HG03095 (cell line): ENCODE data around the gene INHBE.
"Not testable (repeated sequence)": the region's sequence is repeated elsewhere in the genome, so short reads cannot be mapped to it uniquely, and the experiment has no call there.

ENCODE experiments used
- ATAC-seq: cut with Tn5 transposase; IDR thresholded peaks from one replicate; pipeline ENCODE4 v1.9.1; 2021; ENCODE audit warnings: moderate library complexity; ENCODE audit not compliant: unreplicated experiment

Gene INHBE

DNA sequence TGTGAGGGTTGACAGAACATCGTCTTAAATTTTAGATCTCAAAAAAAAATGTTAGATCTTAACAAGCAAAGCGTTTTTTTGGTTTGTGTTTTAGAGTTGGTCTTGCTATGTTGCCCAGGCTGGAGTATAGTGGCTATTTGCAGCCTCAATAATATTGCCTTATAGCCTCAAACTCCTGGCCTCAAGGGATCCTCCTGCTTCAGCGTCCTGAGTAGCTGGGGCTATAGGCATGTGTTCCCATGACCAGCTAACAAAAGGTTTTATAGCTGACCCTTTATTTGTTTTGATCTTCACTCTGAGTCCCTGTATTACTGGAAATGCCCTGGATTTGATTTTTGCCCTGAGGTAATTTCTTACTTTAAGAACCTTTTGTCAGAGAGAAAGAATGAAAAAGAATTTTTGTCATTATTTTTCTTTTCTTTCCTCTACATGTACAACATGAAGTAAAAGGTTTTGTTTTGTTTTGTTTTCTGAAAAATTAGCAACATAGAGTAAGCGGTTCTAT lies 15.3 kb upstream of the INHBE start:
- no peak for ATAC-seq

DNA sequence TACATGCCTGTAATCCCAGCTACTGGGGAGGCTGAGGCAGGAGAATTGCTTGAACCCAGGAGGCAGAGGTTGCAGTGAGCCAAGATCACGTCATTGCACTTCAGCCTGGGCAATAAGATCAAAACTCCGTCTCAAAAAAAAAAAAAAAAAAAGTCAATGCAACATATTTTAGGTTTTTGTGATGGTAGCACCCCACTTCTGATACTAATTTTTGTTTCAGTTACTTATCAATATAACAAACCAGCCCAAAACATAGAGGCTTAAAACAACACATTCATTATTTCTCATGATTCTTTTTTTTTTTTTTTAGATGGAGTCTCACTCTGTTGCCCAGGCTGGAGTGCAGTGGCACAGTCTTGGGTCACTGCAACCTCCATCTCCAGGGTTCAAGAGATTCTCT lies 13.7 kb upstream of the INHBE start:
- not testable (repeated sequence) for ATAC-seq

DNA sequence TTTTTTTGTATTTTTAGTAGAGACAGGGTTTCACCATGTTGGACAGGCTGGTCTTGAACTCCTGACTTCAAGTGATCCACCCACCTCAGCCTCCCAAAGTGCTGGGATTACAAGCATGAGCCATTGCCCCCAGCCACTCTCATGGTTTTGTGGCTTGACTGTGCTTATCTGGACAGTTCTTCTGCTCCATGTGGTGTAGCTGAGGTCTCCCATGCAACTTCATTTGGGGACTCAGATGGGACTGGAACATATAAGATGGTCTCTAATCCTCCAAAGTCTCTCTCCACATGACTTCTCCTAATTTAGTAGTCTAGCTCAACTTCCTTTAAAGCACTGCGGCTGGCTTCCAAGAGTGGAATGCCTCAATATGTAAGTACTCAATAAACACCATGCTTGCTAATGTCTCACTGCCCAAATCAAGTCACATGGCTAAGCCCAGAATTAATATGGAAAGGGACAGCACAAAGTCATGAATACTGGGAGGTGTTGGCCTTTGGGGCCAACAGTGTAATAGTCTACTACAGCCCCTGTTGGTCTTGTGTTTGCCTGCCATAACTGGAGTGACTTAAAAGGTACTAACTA lies 13.2 kb upstream of the INHBE start:
- no peak for ATAC-seq

DNA sequence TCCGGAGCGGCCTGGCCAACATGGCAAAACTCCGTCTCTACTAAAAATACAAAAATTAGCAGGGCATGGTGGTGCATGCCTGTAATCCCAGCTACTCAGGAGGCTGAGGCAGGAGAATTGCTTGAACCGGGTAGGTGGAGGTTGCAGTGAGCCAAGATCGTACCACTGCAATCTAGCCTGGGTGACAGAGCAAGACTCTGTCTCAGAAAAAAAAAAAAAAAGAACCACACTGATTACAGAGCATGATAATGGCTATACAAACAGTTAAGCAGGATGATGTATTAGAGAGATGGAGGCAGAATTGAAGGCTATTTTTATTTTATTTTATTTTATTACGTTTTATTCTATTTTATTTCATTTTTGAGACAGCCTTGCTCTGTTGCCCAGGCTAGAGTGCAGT lies 10.8 kb upstream of the INHBE start:
- ATAC-seq = not testable (repeated sequence)

DNA sequence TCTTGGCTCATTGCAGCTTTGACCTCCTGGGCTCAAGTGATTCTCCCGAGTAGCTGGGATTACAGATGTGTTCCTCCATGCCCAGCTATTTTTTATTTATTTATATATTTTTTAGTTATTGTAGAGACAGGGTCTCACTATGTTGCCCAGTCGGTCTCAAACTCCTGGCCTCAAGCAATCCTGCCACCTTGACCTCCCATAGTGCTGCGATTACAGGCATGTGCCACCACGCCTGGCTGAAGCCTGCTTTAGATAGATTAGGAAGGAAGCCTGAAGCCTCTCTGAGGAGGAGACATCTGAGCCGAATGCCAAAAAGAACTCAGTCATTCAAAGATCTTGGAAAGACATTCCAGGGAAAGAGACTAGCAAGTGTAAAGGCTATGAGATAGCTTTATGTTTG lies 10.4 kb upstream of the INHBE start:
- ATAC-seq = no peak

DNA sequence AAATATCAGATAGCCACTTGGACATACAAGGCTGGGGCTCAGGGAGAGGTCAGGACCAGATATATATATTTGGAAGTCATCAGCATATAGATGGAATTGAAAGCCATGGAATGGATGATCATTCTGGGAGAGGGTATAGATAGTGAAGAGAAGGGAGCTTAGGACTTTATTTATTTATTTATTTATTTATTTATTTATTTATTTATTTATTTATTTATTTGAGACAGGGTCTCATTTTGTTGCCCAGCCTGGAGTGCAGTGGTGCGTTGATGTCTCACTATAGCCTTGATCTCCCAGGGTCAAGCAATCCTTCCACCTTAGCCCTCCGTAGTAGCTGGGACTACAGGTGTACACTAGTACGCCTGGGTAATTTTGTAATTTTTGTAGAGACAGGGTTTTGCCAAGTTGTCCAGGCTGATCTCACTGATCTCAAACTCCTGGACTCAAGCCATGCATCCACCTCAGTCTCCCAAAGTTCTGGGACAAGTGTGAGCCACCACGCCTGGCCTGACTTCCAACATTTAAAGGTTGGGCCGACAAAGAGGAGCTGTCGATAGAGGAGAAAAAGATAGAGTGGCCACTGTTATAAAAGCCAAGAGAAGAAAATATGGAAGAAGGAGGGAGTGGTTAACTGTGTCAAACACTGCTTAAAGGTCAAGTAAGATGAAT lies 8.7 kb upstream of the INHBE start:
- no peak for ATAC-seq

DNA sequence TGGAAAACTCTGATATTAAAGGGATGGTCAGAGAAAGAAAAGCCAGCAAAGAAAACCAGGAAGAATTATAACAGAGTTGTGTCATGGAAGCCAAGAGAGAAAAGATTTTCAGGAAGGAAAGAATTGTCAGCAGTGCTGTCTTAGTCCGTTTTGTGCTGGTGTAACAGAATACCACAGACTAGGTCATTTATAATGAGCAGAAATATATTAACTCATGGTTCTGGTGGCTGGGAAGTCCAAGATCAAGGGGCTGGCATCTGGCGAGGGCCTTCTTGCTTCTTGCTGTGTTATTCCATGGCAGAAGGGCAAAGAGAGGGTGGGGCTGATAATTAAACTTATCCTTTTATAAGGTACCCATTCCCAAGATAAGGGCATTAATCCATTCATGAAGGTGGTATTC lies 6.4 kb upstream of the INHBE start:
- ATAC-seq = no peak

DNA sequence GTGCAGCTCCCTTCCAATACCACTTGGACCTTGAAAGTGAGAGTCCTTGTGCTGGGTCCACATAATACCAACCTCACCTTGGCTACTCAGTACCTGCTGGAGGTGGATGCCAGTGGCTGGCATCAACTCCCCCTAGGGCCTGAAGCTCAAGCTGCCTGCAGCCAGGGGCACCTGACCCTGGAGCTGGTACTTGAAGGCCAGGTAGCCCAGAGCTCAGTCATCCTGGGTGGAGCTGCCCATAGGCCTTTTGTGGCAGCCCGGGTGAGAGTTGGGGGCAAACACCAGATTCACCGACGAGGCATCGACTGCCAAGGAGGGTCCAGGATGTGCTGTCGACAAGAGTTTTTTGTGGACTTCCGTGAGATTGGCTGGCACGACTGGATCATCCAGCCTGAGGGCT lies 5.7 kb upstream of the INHBE start:
- no peak for ATAC-seq

DNA sequence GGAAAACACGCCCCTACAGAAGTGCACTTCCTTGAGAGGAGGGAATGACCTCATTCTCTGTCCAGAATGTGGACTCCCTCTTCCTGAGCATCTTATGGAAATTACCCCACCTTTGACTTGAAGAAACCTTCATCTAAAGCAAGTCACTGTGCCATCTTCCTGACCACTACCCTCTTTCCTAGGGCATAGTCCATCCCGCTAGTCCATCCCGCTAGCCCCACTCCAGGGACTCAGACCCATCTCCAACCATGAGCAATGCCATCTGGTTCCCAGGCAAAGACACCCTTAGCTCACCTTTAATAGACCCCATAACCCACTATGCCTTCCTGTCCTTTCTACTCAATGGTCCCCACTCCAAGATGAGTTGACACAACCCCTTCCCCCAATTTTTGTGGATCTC lies 5.0 kb upstream of the INHBE start:
- no peak for ATAC-seq

DNA sequence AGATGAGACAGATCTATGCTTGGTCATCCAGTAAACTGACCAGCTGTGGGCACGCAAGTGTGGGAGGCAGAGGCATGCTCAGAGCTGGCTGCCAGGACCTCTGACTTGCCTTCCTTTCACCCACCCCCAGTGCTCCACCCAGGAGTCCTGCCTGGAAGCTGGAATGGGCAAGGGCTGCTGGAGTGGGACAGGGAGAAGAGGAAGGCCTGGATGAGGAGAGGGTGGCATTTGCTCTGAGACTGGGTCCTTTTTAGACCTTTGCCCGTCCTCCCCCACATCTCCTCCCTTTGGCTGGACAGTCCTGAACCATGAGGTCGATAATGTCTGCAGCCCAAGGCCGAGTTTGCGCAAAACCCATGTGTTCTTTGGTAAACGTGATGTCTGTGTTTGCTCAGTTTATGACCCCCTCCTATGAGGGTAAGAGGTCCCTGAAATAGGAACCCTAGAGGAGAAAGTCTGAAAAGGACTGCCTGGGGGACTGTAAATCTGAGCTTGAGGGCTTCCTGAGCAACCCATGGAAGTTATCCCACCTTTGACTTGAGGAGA lies 3.8 kb upstream of the INHBE start:
- no peak for ATAC-seq

DNA sequence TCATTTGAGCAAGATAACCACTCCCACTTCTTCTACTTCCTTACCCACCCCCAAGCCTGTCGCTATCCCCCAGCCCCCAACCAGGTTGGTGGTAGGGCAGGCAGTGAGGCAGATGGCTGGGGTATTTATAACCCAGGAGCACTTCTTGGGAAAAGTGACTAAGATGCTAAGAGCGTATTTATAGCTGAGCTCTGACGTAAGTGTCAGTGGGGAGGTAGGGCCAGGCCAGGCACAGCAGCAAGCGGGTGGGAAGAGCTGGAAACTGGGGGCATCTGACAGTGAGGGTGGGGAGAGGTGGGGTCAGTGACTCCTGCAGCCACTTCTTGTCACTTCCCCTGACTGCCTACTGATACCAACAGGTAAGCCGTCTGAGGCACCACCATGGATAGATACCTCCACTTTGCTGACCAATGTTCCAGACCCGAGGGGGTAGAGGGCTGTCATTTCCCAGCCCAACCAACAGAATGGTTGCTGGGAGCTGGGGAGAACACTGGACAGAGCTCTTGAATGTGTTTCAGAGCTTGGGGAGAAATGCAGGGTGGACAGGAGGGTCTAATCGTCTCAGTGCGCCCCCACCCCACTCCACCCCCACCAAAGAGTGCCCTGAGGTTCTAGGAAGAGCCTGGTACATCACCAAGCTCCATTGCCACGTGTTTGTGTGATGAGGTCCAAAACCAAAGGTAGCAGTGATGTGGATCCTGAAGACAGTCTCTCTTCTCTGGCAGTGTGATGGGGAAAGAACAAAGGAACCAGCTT lies 2.7 kb upstream of the INHBE start:
- no peak for ATAC-seq

DNA sequence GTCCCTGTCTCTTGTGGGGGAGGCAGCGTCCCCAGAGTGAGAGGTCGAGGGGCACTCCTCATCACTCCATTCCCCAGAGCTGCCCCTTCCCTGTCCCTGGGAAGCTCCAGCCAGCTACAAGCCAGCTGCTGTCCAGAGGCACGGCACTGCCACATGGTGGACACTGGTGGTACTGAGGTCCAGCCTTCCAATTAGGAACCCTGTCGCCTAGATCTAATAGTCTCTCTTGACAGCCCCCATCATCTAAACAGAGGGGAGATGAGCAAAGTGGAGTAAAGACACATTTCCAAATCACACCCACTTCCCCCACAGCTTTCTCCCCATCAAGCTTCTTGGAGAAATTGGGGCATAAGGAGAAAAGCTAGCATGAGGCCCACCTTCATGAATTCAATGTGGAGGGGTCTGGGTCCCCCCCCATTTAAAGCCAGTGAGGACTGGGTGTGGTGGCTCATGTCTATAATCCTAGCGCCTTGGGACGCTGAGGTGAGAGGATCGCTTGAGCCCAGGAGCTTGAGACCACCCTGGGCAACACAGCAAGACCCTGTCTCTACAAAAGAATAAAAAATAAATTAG lies 2.1 kb upstream of the INHBE start:
- ATAC-seq = no peak

DNA sequence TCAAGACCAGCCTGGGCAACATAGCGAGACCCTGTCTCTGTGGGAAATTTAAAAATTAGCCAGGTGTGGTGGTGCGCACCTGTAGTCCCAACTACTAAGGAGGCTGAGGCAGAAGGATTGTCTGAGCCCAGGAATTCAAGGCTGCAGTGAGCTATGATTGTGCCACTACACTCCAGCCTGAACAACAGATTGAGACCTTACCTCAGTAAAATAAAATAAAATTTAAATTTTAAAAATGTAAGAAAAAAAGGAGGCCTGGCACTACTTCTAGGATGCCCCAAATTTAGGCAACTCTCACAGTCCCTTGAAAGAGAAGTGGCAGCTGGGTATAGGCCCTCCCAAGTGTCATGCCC lies 918 bp upstream of the INHBE start:
- ATAC-seq = no peak

DNA sequence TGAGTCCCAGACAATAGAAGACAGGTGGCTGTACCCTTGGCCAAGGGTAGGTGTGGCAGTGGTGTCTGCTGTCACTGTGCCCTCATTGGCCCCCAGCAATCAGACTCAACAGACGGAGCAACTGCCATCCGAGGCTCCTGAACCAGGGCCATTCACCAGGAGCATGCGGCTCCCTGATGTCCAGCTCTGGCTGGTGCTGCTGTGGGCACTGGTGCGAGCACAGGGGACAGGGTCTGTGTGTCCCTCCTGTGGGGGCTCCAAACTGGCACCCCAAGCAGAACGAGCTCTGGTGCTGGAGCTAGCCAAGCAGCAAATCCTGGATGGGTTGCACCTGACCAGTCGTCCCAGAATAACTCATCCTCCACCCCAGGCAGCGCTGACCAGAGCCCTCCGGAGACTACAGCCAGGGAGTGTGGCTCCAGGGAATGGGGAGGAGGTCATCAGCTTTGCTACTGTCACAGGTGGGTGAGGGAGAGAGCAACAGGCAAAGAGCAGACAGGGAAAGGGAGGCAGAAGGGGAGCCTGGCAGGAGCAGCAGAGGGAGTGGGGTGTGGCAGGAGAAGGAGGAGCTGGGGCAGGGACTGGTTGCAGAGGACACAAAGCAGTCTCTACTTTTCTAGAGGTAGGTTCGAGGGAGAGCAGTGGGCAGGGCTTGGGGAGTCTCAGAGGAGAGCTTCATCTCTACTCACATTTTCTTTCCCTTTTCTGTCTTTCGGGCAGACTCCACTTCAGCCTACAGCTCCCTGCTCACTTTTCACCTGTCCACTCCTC lies 452 bp downstream of the INHBE start:
- ATAC-seq = no peak

DNA sequence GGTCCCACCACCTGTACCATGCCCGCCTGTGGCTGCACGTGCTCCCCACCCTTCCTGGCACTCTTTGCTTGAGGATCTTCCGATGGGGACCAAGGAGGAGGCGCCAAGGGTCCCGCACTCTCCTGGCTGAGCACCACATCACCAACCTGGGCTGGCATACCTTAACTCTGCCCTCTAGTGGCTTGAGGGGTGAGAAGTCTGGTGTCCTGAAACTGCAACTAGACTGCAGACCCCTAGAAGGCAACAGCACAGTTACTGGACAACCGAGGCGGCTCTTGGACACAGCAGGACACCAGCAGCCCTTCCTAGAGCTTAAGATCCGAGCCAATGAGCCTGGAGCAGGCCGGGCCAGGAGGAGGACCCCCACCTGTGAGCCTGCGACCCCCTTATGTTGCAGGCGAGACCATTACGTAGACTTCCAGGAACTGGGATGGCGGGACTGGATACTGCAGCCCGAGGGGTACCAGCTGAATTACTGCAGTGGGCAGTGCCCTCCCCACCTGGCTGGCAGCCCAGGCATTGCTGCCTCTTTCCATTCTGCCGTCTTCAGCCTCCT lies 1.1 kb downstream of the INHBE start:
- ATAC-seq = no peak

DNA sequence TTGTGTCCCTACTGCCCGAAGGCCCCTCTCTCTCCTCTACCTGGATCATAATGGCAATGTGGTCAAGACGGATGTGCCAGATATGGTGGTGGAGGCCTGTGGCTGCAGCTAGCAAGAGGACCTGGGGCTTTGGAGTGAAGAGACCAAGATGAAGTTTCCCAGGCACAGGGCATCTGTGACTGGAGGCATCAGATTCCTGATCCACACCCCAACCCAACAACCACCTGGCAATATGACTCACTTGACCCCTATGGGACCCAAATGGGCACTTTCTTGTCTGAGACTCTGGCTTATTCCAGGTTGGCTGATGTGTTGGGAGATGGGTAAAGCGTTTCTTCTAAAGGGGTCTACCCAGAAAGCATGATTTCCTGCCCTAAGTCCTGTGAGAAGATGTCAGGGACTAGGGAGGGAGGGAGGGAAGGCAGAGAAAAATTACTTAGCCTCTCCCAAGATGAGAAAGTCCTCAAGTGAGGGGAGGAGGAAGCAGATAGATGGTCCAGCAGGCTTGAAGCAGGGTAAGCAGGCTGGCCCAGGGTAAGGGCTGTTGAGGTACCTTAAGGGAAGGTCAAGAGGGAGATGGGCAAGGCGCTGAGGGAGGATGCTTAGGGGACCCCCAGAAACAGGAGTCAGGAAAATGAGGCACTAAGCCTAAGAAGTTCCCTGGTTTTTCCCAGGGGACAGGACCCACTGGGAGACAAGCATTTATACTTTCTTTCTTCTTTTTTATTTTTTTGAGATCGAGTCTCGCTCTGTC lies 1.8 kb downstream of the INHBE start:
- no peak for ATAC-seq

DNA sequence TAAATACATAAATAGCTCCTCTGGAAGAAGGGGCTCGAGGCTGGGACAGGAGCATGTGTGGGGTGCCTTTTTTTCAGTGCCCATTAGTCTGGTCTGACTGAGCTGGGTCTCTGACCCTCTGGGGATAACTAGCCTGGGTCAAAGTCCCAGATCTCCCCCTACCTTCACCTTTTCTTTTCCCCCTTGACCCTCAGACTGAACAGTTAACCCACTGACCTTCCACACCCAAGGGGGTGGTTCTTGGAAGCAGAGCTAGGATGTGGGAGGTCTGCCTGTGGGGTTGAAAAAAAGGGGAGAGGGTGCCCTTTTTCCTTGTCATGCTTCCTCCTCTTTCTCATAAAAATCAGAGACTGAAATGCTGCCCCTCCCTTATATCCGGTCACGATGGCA lies 3.6 kb downstream of the INHBE start:
- no peak for ATAC-seq

DNA sequence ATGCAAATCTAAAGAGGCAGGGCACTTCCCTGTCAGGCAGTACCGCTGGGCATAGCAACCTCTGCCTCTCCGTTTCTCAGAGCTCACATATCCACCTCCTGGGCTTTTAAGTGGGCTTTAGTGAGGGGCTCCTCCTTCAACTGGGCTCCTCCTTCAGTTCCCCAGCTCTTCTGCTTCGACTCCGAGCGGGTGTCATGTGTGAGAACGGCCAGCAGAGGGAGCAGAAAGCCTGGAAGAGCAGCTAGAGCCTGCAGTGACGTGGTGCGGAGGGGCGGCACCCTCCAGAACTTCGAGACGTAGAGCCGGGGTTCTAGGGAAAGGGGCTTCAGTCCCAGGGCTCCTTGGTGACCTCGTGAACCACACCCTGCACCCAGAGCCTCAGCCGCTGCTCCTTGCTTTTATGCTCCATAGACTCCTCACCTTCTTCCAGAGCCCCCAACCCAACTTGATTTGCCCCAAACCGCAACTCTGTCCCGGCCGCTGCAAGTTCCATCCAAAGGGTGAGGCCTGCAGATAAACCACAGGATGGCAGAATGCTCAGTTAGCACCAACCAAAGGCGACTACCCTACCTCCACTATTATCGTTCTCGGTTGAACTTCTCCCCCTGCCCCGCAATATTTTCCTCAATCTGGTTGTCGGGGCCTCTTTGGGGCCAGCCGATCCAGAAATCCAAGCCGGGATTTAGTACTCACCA lies 4.1 kb downstream of the INHBE start:
- ATAC-seq = peak; percentile 52

DNA sequence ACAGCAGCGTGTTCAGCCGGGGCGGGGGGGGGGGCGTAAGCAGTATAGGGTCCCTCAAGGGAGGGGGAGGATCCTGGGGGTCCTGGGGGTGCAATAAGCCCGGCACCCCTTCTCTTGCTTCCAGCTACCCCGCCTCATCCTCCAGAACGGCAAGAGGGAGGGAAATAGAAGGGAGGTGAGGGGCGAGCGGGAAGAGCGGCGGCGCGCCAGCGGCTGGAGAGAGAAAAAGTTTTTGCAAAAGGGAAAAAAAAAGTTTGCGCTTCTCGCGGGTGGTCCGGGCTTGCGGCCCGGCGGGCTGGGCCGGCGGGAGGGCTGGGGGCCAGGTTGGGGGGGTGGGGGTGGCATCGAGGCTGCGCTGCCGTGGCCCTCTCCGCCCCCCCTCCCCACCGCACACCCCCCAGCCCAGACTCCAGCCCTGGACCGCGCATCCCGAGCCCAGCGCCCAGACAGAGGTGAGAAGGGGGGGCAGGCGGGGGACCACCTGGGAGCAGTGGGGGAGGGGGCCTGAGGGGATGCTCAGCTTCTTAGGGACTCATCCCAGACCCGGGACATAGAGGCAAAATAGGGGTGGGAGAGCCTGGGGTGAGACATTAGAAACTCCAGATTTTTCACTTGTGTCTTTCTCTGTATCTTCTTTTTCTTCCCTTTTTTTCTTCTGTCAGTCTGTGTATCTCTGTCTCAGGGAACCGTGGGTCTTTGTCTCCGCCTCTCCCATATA lies 4.8 kb downstream of the INHBE start, which contains the start of gene GLI1:
Gene GLI1, plus strand, starts transcription at position 36 of the 718 bp plus-strand sequence. CDS start 3,907 bp downstream, outside the sequence.
- ATAC-seq = no peak
